Mammary epithelial cell (primary cell): ENCODE results near the gene B3GNT5.

Source experiments
- CTCF ChIP-seq, 2 donors: IDR thresholded peaks in 1 of 2; conservative IDR thresholded peaks in 1 of 2; 2 replicates each; pipeline ENCODE4 v1.5.1; 2011 to 2012; ENCODE audit warnings: inconsistent platforms in 2 of 2, low read length in 2 of 2, mild to moderate bottlenecking in 2 of 2, control low read depth in 1 of 2, low read depth in 1 of 2; ENCODE audit not compliant: insufficient read depth in 1 of 2; ENCODE audit errors: extremely low read depth in 1 of 2
- EZH2 ChIP-seq: IDR thresholded peaks from 2 replicates; pipeline ENCODE4 v1.6.1; 2012; ENCODE audit warnings: low read length, inconsistent platforms, borderline replicate concordance

GRCh38 chr3:183265157-183265642 lies 12.1 kb downstream of the B3GNT5 start:
- TF ChIP-seq CTCF (conservative IDR thresholded peaks at IDR 0.05 in 1 of 2, IDR thresholded peaks at IDR 0.05 in 1 of 2; ENCODE audit: extremely low read depth in 1 of 2, insufficient read depth in 1 of 2, low read depth in 1 of 2, low read length in 2 of 2) (no peak), EZH2 (no peak)
